ENCODE data around the gene EIF4G3. TPM values are rescaled to one million over a fixed set of nuclear protein-coding genes. Genes with fewer than 3 reads are reported as not detected.

EIF4G3 gene
- total and polyA plus RNA-seq, 2 of the 8 experiments (the other 6 are each of a cell fraction or from before 2014, with no cell fraction given) = 47.5 to 66.6 TPM

DNA sequence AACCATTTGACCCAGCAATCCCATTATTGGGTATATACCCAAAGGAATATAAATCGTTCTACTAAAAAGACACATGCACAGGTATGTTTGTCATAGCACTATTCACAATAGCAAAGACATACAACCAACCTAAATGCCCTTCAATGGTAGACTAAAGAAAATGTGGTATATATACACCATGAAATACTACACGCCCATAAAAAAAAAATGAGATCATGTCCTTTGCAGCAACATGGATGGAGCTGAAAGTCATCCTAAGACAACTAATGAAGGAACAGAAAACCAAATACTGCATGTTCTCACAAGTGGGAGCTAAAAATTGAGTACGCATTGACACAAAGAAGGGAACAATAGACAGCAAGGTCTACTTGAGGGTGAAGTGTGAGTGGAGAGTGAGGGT lies 72.0 kb downstream of the EIF4G3 start (continued):
- TF ChIP-seq, protein P1, sequence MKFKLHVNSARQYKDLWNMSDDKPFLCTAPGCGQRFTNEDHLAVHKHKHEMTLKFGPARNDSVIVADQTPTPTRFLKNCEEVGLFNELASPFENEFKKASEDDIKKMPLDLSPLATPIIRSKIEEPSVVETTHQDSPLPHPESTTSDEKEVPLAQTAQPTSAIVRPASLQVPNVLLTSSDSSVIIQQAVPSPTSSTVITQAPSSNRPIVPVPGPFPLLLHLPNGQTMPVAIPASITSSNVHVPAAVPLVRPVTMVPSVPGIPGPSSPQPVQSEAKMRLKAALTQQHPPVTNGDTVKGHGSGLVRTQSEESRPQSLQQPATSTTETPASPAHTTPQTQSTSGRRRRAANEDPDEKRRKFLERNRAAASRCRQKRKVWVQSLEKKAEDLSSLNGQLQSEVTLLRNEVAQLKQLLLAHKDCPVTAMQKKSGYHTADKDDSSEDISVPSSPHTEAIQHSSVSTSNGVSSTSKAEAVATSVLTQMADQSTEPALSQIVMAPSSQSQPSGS (IDR thresholded peaks at IDR 0.05; ENCODE audit: low read length) = no peak
- no peak for TF ChIP-seq ZNF274 (IDR thresholded peaks at IDR 0.05; ENCODE audit: borderline replicate concordance, extremely low read depth, low read length)
- no peak for TF ChIP-seq YY1 (IDR thresholded peaks at IDR 0.05; ENCODE audit: low read depth, low read length)
- no peak for TF ChIP-seq JUN (IDR thresholded peaks at IDR 0.05; ENCODE audit: low read depth, low read length)
- no peak for TF ChIP-seq PHF8 (conservative IDR thresholded peaks at IDR 0.05; ENCODE audit: low read depth, low read length)
- no peak for TF ChIP-seq CBX8 (IDR thresholded peaks at IDR 0.05; ENCODE audit: borderline replicate concordance, low read depth, low read length)
